ENCODE measurements around the gene TTC1.

The TTC1 gene

GRCh38 chr5:160097991-160098390 lies 89.1 kb downstream of the TTC1 start:
- no peaks in the 10 kb centered on the region for H3K4me1 ChIP-seq (ENCODE audit: insufficient read depth, insufficient read length)
- H3K9ac ChIP-seq (ENCODE audit: insufficient read length, low read depth) = no peak overlapping the region
- H3K4me3 ChIP-seq (ENCODE audit: insufficient read length, low read depth) = no peak overlapping the region
- peaks cover 18% of the 10 kb centered on the region for H3K36me3 ChIP-seq (ENCODE audit: insufficient read depth, insufficient read length, low read length)
- H3K9me3 ChIP-seq (ENCODE audit: insufficient read depth, low read length) = no peaks in the 10 kb centered on the region
- no peak for DNase-seq (ENCODE audit: low read depth, low spot score)
- H3K27me3 ChIP-seq (ENCODE audit: insufficient read depth, insufficient read length) = no peaks in the 10 kb centered on the region
- no peak for TF ChIP-seq YY1 (IDR thresholded peaks at IDR 0.05; ENCODE audit: insufficient read depth, insufficient read length)
- TF ChIP-seq SUZ12 (IDR thresholded peaks at IDR 0.05; ENCODE audit: extremely low read depth, insufficient read depth, insufficient read length) = no peak
- no peak for TF ChIP-seq ZNF274 (IDR thresholded peaks at IDR 0.05; ENCODE audit: low read depth, low read length)

- Histone ChIP-seq H3K36me3 (ENCODE audit: insufficient read depth, insufficient read length, low read length) (peaks cover 11% of the 10 kb centered on the region), H3K4me3 (ENCODE audit: insufficient read length, low read depth) (no peak overlapping the region), H3K27me3 (ENCODE audit: insufficient read depth, insufficient read length) (no peaks in the 10 kb centered on the region), H3K9me3 (ENCODE audit: insufficient read depth, low read length) (no peaks in the 10 kb centered on the region), H3K9ac (ENCODE audit: insufficient read length, low read depth) (no peak overlapping the region), H3K4me1 (ENCODE audit: insufficient read depth, insufficient read length) (no peaks in the 10 kb centered on the region)
- DNase-seq (ENCODE audit: low read depth, low spot score) = no peak
- TF ChIP-seq SUZ12 (IDR thresholded peaks at IDR 0.05; ENCODE audit: extremely low read depth, insufficient read depth, insufficient read length) (no peak), YY1 (IDR thresholded peaks at IDR 0.05; ENCODE audit: insufficient read depth, insufficient read length) (no peak), ZNF274 (IDR thresholded peaks at IDR 0.05; ENCODE audit: low read depth, low read length) (no peak)
Measured at GRCh38 chr5:160105686-160106360, 96.9 kb downstream of the TTC1 start.

- no peaks in the 10 kb centered on the region for H3K9me3 ChIP-seq (ENCODE audit: insufficient read depth, low read length)
- TF ChIP-seq YY1 (IDR thresholded peaks at IDR 0.05; ENCODE audit: insufficient read depth, insufficient read length) (no peak), SUZ12 (IDR thresholded peaks at IDR 0.05; ENCODE audit: extremely low read depth, insufficient read depth, insufficient read length) (no peak), ZNF274 (IDR thresholded peaks at IDR 0.05; ENCODE audit: low read depth, low read length) (no peak)
- H3K4me3 ChIP-seq (ENCODE audit: insufficient read length, low read depth) = no peak overlapping the region
- H3K27me3 ChIP-seq (ENCODE audit: insufficient read depth, insufficient read length) = no peaks in the 10 kb centered on the region
- no peaks in the 10 kb centered on the region for H3K4me1 ChIP-seq (ENCODE audit: insufficient read depth, insufficient read length)
- DNase-seq (ENCODE audit: low read depth, low spot score) = no peak
- peaks cover 24% of the 10 kb centered on the region for H3K36me3 ChIP-seq (ENCODE audit: insufficient read depth, insufficient read length, low read length)
- no peak overlapping the region for H3K9ac ChIP-seq (ENCODE audit: insufficient read length, low read depth)
Measured at GRCh38 chr5:160108124-160108523, 99.2 kb downstream of the TTC1 start.

Measured in NT2/D1 (cell line).